GM12878 (cell line): ENCODE results near the gene CTSH. TPM values are rescaled to one million over a fixed set of nuclear protein-coding genes. Genes with fewer than 3 reads are reported as not detected.

Source experiments
- BRCA1 ChIP-seq: IDR thresholded peaks from 2 replicates; pipeline ENCODE4 v1.6.1; 2011; ENCODE audit warnings: low read depth, low read length, improper control_type of control experiment
- CBX5 ChIP-seq: sonication (generic); IDR thresholded peaks from 2 replicates; pipeline ENCODE4 v1.6.1; 2016; ENCODE audit warnings: low read depth, moderate library complexity, mild to moderate bottlenecking, inconsistent platforms
- CHD1 ChIP-seq: IDR thresholded peaks from 2 replicates; pipeline ENCODE4 v1.6.1; 2012; ENCODE audit warnings: low read depth, low read length, improper control_type of control experiment
- CHD4 ChIP-seq: fragments of 200-600 bp; sonication (generic); IDR thresholded peaks from 2 replicates; pipeline ENCODE4 v1.6.1; 2016; ENCODE audit warnings: mild to moderate bottlenecking
- EED ChIP-seq: sonication (generic); IDR thresholded peaks from 2 replicates; pipeline ENCODE4 v1.6.1; 2016; ENCODE audit warnings: antibody characterized with exemption, low read depth
- EP300 ChIP-seq, 2 experiments: fragments of 150-350 bp in 1 of 2; IDR thresholded peaks; 2 replicates each; pipeline ENCODE4 v1.6.1; 2011 to 2012; ENCODE audit warnings: low read depth in 2 of 2, low read length in 2 of 2, borderline replicate concordance in 1 of 2, improper control_type of control experiment in 1 of 2, inconsistent platforms in 1 of 2; ENCODE audit not compliant: control insufficient read depth in 1 of 2
- ETV6 ChIP-seq, 2 experiments: fragments of 450-650 bp in 1 of 2; IDR thresholded peaks in 1 of 2; conservative IDR thresholded peaks in 1 of 2; 2 replicates each; pipeline ENCODE4 v1.6.1; 2014; ENCODE audit warnings: antibody characterized with exemption in 1 of 2, borderline replicate concordance in 1 of 2, low read depth in 1 of 2, mild to moderate bottlenecking in 1 of 2, moderate library complexity in 1 of 2
- EZH2 ChIP-seq: IDR thresholded peaks from 2 replicates; pipeline ENCODE4 v1.6.1; 2012; ENCODE audit warnings: low read depth, mild to moderate bottlenecking, control low read depth, inconsistent platforms, low read length, borderline replicate concordance; ENCODE audit not compliant: control insufficient read depth
- FOXM1 ChIP-seq: IDR thresholded peaks from 2 replicates; pipeline ENCODE4 v1.6.1; 2012; ENCODE audit warnings: low read depth, mild to moderate bottlenecking, inconsistent platforms, low read length, moderate library complexity
- NFYA ChIP-seq: IDR thresholded peaks from 2 replicates; pipeline ENCODE4 v1.6.1; 2011; ENCODE audit warnings: low read depth, mild to moderate bottlenecking, low read length, improper control_type of control experiment, borderline replicate concordance
- PML ChIP-seq: IDR thresholded peaks from 2 replicates; pipeline ENCODE4 v1.6.1; 2012; ENCODE audit warnings: low read length, inconsistent platforms
- POLR2AphosphoS5 ChIP-seq: IDR thresholded peaks from 2 replicates; pipeline ENCODE4 v1.6.1; 2011; ENCODE audit warnings: mild to moderate bottlenecking, low read length, inconsistent platforms
- RB1 ChIP-seq: fragments of 450-650 bp; formaldehyde crosslinking; IDR thresholded peaks from 2 replicates; pipeline ENCODE4 v1.6.1; 2017; ENCODE audit warnings: mild to moderate bottlenecking, borderline replicate concordance
- SMAD1 ChIP-seq: fragments of 450-650 bp; IDR thresholded peaks from 2 replicates; pipeline ENCODE4 v1.6.1; 2018; ENCODE audit warnings: mild to moderate bottlenecking, low read depth; ENCODE audit not compliant: partially characterized antibody
- SPI1 ChIP-seq: IDR thresholded peaks from 2 replicates; pipeline ENCODE4 v1.6.1; 2011; ENCODE audit warnings: low read depth, mild to moderate bottlenecking, low read length, moderate library complexity, borderline replicate concordance; ENCODE audit not compliant: insufficient read depth
- SREBF2 ChIP-seq: IDR thresholded peaks from 2 replicates; pipeline ENCODE4 v1.6.1; 2012; ENCODE audit warnings: mild to moderate bottlenecking, low read length
- TCF3 ChIP-seq: IDR thresholded peaks from 2 replicates; pipeline ENCODE4 v1.6.1; 2012; ENCODE audit warnings: low read depth, mild to moderate bottlenecking, low read length, borderline replicate concordance; ENCODE audit not compliant: insufficient read depth
- polyA plus RNA-seq, 11 experiments: library from polyadenylated mRNA; depleted of rRNA in 4 of 11; unstranded in 6 of 11; stranded (reverse) in 5 of 11; fragments of >200 nt; fragmentation: Nextera tagmentation in 4 of 11; fragmentation: Illumina TruSeq in 1 of 11; extraction: Ambion mirVana in 4 of 11; extraction: Trizol in 1 of 11; gene quantifications; 1 replicate in 1 of 11; 2 replicates in 10 of 11; pipeline versions ENCODE4 v1.2.1 to v1.2.3, GENCODE V29; 2011 to 2016; ENCODE audit warnings: inconsistent platforms in 2 of 11, missing spikeins in 2 of 11, low read depth in 1 of 11
- total RNA-seq, 4 experiments: library from RNA; depleted of rRNA in 3 of 4; stranded (reverse); fragments of >200 nt in 3 of 4; fragmentation: Illumina TruSeq in 1 of 4; extraction: Trizol in 1 of 4; gene quantifications; 2 replicates each; pipeline versions ENCODE4 v1.2.1 to v1.2.3, GENCODE V29; 2013 to 2021
- TF ChIP-seq, protein P1 (sequence below): fragments of 450-650 bp; IDR thresholded peaks from 2 replicates; pipeline ENCODE4 v1.6.1; 2018; ENCODE audit warnings: borderline replicate concordance, mild to moderate bottlenecking; ENCODE audit not compliant: partially characterized antibody
- TF ChIP-seq, protein P2 (sequence below): fragments of 450-650 bp; formaldehyde crosslinking; IDR thresholded peaks from 2 replicates; pipeline ENCODE4 v1.4.0; 2022; ENCODE audit warnings: mild to moderate bottlenecking, moderate library complexity
- TF ChIP-seq, protein P3 (sequence below): IDR thresholded peaks from 2 replicates; pipeline ENCODE4 v1.6.1; 2012; ENCODE audit warnings: mild to moderate bottlenecking, low read depth, low read length

CTSH gene
- total and polyA plus RNA-seq, 10 of the 15 experiments (the other 5 are each of a cell fraction or from before 2014, with no cell fraction given) = 30.2 to 1,212 (median 519) TPM

DNA sequence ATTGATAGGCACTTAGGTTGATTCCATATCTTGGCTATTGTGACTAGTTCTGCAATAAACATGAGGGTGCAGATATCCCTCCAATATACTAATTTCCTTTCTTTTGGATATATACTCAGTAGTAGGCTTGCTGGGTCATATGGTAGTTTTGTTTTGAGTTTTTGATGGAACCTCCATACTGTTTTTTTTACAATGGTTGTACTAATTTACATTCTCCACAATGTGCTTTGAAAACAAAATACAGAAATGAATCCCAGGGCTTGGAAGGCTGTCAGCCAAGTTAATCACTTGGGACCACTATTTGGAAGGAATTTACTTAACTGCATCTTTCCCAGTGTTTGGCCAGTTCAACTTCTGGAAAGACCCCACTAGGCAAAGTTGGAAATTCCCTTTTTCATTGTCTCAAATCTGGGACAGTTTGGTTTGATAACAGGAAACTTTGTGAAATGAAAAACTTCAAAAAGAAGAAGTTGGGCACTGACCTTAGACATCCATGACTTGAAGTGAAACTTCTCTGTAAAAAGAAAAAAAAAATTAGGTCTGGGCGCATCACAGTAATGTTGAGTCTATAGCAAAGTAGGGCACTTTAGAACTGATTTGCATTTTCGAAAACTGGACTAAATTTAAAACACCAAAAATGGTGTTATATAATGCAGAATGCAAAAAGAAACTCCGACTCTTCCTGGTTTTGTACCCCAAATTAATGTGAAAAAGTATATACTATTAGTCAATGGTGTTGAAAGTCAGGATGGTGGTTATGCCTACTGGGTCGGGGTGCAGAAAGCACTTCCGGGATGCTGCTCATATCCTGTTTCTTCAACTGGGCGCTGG is 6.0 kb downstream of the CTSH start (continued):
- TF ChIP-seq, protein P1, sequence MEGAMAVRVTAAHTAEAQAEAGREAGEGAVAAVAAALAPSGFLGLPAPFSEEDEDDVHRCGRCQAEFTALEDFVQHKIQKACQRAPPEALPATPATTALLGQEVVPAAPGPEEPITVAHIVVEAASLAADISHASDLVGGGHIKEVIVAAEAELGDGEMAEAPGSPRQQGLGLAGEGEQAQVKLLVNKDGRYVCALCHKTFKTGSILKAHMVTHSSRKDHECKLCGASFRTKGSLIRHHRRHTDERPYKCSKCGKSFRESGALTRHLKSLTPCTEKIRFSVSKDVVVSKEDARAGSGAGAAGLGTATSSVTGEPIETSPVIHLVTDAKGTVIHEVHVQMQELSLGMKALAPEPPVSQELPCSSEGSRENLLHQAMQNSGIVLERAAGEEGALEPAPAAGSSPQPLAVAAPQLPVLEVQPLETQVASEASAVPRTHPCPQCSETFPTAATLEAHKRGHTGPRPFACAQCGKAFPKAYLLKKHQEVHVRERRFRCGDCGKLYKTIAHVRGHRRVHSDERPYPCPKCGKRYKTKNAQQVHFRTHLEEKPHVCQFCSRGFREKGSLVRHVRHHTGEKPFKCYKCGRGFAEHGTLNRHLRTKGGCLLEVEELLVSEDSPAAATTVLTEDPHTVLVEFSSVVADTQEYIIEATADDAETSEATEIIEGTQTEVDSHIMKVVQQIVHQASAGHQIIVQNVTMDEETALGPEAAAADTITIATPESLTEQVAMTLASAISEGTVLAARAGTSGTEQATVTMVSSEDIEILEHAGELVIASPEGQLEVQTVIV = peak; percentile 56
- no peak for TF ChIP-seq RB1
- TF ChIP-seq SMAD1 = no peak
- TF ChIP-seq NFYA = no peak
- TF ChIP-seq PML = no peak
- TF ChIP-seq, protein P2, sequence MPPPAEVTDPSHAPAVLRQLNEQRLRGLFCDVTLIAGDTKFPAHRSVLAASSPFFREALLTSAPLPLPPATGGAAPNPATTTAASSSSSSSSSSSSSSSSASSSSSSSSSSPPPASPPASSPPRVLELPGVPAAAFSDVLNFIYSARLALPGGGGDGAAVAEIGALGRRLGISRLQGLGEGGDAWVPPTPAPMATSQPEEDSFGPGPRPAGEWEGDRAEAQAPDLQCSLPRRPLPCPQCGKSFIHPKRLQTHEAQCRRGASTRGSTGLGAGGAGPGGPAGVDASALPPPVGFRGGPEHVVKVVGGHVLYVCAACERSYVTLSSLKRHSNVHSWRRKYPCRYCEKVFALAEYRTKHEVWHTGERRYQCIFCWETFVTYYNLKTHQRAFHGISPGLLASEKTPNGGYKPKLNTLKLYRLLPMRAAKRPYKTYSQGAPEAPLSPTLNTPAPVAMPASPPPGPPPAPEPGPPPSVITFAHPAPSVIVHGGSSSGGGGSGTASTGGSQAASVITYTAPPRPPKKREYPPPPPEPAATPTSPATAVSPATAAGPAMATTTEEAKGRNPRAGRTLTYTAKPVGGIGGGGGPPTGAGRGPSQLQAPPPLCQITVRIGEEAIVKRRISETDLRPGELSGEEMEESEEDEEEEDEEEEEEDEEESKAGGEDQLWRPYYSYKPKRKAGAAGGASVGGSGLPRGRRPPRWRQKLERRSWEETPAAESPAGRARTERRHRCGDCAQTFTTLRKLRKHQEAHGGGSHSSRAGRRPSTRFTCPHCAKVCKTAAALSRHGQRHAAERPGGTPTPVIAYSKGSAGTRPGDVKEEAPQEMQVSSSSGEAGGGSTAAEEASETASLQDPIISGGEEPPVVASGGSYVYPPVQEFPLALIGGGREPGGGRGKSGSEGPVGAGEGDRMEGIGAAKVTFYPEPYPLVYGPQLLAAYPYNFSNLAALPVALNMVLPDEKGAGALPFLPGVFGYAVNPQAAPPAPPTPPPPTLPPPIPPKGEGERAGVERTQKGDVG = 0 out of 2 replicates have a peak, but pooled peaks have one; percentile 40
- TF ChIP-seq EP300 (IDR thresholded peaks at IDR 0.05; ENCODE audit: borderline replicate concordance in 1 of 2, control insufficient read depth in 1 of 2, low read depth in 2 of 2, low read length in 2 of 2) = peak; percentile 70 to 73; a peak in 3 of 4 replicates
- peak in 1 of 2 experiments; percentile 67; a peak in 1 of 4 replicates for TF ChIP-seq ETV6 (conservative IDR thresholded peaks at IDR 0.05 in 1 of 2, IDR thresholded peaks at IDR 0.05 in 1 of 2; ENCODE audit: borderline replicate concordance in 1 of 2, low read depth in 1 of 2)
- no peak for TF ChIP-seq CHD1
- TF ChIP-seq BRCA1 = no peak
- peak; percentile 89 for TF ChIP-seq FOXM1
- TF ChIP-seq TCF3 = no peak
- no peak for TF ChIP-seq EZH2
- TF ChIP-seq, protein P3, sequence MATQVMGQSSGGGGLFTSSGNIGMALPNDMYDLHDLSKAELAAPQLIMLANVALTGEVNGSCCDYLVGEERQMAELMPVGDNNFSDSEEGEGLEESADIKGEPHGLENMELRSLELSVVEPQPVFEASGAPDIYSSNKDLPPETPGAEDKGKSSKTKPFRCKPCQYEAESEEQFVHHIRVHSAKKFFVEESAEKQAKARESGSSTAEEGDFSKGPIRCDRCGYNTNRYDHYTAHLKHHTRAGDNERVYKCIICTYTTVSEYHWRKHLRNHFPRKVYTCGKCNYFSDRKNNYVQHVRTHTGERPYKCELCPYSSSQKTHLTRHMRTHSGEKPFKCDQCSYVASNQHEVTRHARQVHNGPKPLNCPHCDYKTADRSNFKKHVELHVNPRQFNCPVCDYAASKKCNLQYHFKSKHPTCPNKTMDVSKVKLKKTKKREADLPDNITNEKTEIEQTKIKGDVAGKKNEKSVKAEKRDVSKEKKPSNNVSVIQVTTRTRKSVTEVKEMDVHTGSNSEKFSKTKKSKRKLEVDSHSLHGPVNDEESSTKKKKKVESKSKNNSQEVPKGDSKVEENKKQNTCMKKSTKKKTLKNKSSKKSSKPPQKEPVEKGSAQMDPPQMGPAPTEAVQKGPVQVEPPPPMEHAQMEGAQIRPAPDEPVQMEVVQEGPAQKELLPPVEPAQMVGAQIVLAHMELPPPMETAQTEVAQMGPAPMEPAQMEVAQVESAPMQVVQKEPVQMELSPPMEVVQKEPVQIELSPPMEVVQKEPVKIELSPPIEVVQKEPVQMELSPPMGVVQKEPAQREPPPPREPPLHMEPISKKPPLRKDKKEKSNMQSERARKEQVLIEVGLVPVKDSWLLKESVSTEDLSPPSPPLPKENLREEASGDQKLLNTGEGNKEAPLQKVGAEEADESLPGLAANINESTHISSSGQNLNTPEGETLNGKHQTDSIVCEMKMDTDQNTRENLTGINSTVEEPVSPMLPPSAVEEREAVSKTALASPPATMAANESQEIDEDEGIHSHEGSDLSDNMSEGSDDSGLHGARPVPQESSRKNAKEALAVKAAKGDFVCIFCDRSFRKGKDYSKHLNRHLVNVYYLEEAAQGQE = no peak
- TF ChIP-seq EED = peak; percentile 85
- TF ChIP-seq POLR2AphosphoS5 = no peak; the same call in 1 of the 2 replicates
- TF ChIP-seq CBX5 = no peak
- no peak for TF ChIP-seq SREBF2
- peak; percentile 60 for TF ChIP-seq SPI1
- TF ChIP-seq CHD4 = no peak
